HG03378 (cell line): ENCODE measurements around the gene LZTR1.
"Not testable (repeated sequence)": the region's sequence is repeated elsewhere in the genome, so short reads cannot be mapped to it uniquely, and the experiment has no call there.

Source experiments
- ATAC-seq: cut with Tn5 transposase; IDR thresholded peaks from one replicate; pipeline ENCODE4 v1.9.1; 2021; ENCODE audit warnings: mild to moderate bottlenecking, moderate library complexity; ENCODE audit not compliant: unreplicated experiment

The LZTR1 gene

DNA sequence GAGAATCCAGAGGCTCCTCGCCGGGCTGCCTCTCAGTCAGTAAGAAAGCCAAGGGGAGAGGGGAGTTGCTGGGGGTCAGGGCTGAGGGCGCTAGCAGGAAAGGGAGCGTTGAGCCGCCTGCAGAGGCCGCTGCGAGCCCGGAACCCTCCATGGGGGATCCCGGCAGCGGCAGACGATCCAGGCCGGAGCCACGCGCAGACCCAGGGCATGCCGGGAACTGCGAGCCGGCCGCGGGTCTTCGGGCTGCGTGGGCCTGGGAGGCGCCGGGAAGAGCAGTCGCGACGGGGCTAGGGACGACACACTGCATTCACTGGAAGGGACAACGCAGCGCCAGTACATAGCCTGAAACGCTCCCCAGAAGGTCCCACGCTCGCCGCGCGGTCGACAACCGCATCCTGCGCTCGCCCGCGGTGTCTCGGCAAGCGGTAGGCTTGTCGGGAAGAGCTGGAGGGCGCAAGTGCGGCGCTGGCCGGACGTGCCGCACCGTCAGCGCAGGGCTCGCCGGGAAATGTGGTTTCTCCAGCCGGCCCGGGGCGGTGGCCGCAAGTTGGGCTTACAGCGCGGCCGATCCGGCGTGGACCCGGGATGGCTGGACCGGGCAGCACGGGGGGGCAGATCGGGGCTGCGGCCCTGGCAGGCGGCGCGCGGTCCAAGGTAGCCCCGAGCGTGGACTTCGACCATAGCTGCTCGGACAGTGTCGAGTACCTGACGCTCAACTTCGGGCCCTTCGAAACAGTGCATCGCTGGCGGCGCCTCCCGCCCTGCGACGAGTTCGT, at the start of gene LZTR1:
LZTR1 (plus strand) TSS at position 511 of the 776 bp plus-strand sequence; CDS start at position 586, 75 bp downstream.
- peak; percentile 61 for ATAC-seq

GRCh38 chr22:20933910-20934309, 48.2 kb upstream of the LZTR1 start:
- no peak for ATAC-seq

GRCh38 chr22:20935049-20935448, 47.0 kb upstream of the LZTR1 start:
- not testable (repeated sequence) for ATAC-seq

- ATAC-seq, result not testable (repeated sequence)
Measured at GRCh38 chr22:20935780-20936539, 46.1 kb upstream of the LZTR1 start.

GRCh38 chr22:20937031-20937793, 44.9 kb upstream of the LZTR1 start:
- no peak for ATAC-seq

GRCh38 chr22:20937794-20938671, 44.1 kb upstream of the LZTR1 start:
- ATAC-seq, result no peak

DNA sequence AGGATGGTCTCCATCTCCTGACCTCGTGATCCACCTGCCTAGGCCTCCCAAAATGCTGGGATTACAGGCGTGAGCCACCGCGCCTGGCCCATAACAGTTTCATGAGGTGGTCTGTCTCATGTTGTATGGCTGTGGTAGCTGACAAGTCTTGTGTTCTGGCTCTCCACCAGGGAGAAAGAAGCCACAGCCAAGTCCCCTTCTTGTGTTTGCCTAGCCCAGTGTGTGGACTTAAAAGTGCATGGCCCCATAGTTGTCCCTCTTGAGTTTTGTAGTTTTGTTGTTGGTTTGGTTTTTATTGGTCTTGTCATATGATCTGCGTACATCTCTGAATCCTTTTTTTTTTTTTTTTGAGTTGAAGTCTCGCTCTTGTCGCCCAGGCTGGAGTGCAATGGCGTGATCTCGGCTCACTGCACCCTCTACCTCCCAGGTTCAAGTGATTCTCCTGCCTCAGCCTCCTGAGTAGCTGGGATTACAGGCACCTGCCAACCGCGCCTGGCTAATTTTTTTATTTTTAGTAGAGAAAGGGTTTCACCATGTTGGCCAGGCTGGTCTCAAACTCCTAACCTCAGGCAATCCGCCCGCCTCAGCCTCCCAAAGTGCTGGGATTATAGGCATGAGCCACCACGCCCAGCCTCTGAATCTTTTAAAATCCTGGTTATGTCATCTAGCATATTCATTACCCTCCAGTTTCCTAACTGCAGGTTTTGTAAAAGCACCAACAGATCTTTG, 42.5 kb upstream of the LZTR1 start:
- ATAC-seq, result not testable (repeated sequence)

DNA sequence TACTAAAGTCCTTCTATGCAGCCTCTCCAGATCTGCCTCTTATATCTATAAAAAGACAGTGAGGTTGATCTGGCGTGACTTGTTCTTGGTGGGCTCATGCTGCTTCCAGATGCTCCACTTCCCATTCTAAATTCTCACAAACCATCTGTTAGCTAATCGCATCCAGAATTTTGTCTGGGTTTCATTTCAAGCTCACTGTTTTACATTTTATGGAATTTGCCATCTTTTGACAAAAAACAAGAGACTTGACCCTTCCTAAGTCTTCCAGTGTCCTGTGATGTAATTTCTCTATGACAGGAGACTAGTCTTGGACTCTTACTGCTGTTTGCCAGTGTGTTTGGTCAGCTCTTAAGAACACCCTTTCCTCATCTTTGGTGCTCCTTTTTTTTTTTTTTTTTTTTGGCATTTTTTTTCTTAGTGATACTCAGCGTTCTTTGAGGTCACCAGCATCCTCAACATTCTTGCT, 41.9 kb upstream of the LZTR1 start:
- ATAC-seq, result no peak

- no peak for ATAC-seq
Measured at GRCh38 chr22:20940904-20941385, 41.2 kb upstream of the LZTR1 start.

- not testable (repeated sequence) for ATAC-seq
Measured at GRCh38 chr22:20942203-20942902, 39.7 kb upstream of the LZTR1 start.

DNA sequence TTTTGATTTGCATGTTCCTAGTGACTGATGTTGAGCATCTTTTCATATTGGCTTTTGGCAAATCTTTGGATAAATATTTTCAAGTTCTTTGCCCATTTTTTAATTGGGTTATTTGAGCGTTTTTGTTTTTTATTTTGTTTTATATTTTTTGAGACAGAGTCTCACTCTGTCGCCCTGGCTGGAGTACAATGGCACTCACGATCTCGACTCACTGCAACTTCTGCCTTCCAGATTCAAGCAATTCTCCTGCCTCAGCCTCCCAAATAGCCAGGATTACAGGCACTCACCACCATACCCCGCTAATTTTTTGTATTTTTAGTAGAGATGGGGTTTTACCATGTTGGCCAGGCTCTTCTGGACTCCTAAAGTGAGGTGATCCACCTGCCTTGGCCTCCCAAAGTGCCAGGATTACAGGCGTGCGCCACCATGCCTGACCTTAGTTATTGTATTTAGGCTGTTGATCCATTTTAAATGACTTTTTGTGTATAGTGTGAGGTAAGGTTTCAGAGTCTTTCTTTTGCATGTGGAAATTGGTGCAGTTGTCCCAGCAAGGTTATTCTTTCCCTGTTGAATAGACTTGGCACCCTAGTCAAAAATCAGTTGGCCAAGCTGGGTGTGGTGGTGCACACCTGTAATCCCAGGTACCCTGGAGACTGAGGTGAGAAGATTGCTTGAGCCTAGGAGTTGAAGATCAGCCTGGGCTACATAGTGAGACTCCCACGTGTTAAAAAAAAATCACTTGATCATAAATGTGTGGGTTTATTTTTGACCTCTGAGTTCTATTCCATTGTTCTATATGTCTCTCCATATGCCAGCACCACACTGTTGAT, 38.8 kb upstream of the LZTR1 start:
- ATAC-seq, result no peak

DNA sequence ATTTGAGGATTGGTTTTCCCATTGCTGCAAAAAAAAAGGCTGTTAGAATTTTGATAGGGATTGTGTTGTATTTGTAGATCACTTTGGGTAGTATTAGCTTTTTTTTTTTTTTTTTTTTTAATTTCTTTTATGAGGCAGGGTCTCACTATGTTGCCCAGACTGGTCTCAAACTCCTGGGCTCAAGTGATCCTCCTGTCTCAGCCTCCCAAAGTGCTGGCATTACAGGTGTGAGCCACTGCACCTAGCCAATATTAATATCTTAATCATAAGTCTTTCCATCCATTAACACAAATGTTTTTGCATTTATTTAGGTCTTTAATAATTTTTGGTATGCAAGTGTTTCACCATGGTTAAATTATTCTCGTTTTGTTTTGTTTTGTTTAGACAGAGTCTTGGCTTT, 38.1 kb upstream of the LZTR1 start:
- ATAC-seq, result no peak

- no peak for ATAC-seq
Measured at GRCh38 chr22:20945578-20945934, 36.5 kb upstream of the LZTR1 start.

DNA sequence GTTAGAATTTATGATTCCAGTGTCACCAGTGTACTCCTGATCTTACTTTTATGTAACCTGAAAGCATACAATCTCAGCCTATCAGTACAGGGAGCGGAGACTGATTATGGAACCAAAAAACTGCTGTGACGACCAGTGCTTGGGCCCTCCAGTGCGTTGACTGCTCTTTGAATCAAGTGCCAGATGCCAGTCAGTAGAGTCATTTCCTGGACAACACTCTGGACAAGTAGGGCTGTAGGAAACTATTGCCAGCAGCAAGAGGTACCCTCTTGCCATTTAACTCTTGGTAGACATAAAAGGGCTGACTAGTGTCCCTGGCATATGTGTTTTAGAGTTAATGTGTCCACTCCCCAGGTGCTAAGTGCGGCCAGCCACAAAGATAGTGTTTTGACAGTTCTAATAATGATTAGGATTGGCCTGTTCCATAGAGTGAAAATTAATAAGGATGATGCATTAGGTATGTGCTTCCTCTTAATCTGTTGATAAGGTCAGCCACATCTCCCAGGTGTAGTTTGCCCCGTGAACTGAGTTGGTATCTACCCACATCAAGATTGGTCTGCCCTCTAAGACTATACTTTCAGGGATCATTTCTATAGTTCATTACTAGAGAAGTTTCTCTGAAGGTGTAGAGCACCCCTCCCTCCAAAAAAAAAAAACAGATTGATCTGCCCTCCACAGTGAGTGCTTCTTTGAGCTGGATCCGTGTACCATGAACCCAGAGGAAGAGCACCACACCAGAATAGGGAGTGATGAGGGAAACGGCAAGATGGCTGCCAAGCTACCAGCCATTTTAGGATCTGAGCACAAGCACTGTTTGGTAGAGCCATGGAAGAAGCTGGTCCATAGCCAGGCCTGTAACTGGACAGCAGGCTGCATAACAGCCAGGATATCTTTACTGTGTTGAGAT, 35.8 kb upstream of the LZTR1 start:
- no peak for ATAC-seq

DNA sequence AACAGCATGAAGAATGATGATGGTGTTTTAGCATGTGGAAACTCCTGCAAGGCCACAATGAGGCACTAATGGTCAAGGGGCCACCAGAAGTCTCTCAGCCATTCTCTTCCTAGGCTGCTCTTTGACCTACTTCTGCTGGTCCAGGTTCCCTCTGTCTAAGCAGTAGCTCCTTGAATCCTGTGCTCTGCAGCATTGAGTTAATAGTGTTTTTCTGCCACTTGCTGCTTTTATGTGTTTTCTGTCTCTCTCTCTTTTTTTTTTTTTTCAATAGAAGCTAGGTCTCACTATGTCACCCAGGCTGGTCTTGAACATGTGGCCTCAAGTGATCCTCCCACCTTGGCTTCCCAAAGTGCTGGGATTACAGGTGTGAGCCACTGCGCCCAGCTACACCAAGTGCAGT, 35.1 kb upstream of the LZTR1 start:
- ATAC-seq, result no peak

DNA sequence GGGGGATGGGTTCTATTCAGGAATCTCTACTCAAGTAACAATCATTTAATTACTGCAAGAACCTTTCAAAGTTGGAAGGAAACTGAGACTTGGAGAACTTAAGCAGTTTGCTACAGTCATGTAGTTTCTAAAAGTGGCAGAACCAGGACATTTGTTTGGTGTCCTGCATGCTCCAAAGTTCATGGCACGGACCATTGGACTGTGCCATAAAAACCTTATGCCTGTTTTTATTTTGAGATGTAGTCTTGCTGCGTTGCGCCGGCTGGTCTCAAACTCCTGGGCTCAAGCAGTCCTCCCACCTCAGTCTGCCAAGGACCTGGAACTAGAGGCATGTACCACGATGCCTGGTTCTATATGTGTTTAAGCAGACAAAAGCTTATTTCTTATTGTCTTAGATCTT, 33.6 kb upstream of the LZTR1 start:
- ATAC-seq, result no peak

DNA sequence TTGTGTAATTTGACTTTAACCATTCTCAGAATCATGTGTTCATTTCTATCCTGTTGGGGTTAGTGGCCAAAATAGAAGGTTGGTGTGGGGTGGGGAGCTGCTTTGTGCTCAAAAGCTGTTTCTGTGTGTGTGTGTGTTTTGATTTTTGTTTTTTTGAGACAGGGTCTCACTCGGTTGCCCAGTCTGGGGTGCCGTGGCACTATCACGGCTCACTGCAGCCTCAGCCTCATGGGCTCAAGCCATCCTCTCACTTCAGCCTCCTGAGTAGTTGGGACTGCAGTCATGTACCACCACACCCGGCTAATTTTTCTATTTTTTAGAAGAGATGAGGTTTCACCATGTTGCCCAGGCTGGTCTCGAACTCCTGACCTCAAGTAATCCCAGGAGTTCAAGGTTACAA, 33.1 kb upstream of the LZTR1 start:
- ATAC-seq, result no peak
